CD14-positive monocyte (primary cell): ENCODE results near the gene LRCH1. TPM values are rescaled to one million over a fixed set of nuclear protein-coding genes. Genes with fewer than 3 reads are reported as not detected.

Source experiments
- DNase-seq, 3 donors: peaks; one replicate each; pipeline ENCODE4 v3.0.0-alpha.2; 2011 to 2022
- H2AFZ ChIP-seq: 2 replicates; pipeline ENCODE4 v1.6.0; 2012; ENCODE audit warnings: mild to moderate bottlenecking, low read depth, low read length, inconsistent platforms; ENCODE audit not compliant: insufficient read depth, poor library complexity, severe bottlenecking
- H3K27ac ChIP-seq, 2 donors: 1 replicate in 1 of 2; 2 replicates in 1 of 2; pipeline ENCODE4 v1.5.1; 2012 to 2013; ENCODE audit warnings: low read length in 2 of 2, control low read depth in 1 of 2, inconsistent platforms in 1 of 2, low read depth in 1 of 2, mild to moderate bottlenecking in 1 of 2
- H3K27me3 ChIP-seq, 2 donors: one replicate each; pipeline versions ENCODE4 v1.6.0 to v1.6.1; 2011 to 2013; ENCODE audit warnings: low read length in 2 of 2; ENCODE audit not compliant: control insufficient read depth in 2 of 2, insufficient read depth in 2 of 2
- H3K36me3 ChIP-seq, 2 donors: replicated peaks in 1 of 2; 1 replicate in 1 of 2; 2 replicates in 1 of 2; pipeline versions ENCODE4 v1.5.1 to v1.6.1; 2012 to 2013; ENCODE audit warnings: low read length in 2 of 2, control low read depth in 1 of 2, inconsistent platforms in 1 of 2, mild to moderate bottlenecking in 1 of 2; ENCODE audit not compliant: insufficient read depth in 2 of 2, control insufficient read depth in 1 of 2
- H3K4me1 ChIP-seq, 2 donors: 1 replicate in 1 of 2; 2 replicates in 1 of 2; pipeline versions ENCODE4 v1.5.1 to v1.6.1; 2012 to 2013; ENCODE audit warnings: low read length in 2 of 2, control low read depth in 1 of 2, inconsistent platforms in 1 of 2, mild to moderate bottlenecking in 1 of 2, moderate library complexity in 1 of 2; ENCODE audit not compliant: insufficient read depth in 2 of 2, control insufficient read depth in 1 of 2
- H3K4me2 ChIP-seq: replicated peaks from 2 replicates; pipeline ENCODE3; 2012; ENCODE audit warnings: low read length, moderate library complexity, mild to moderate bottlenecking; ENCODE audit not compliant: poor library complexity, severe bottlenecking; ENCODE audit errors: extremely low read depth
- H3K4me3 ChIP-seq, 3 experiments: fragments of 200-600 bp in 1 of 3; sonication (generic) in 1 of 3; replicated peaks in 1 of 3; 1 replicate in 2 of 3; 2 replicates in 1 of 3; pipeline ENCODE4 v1.5.1; 2011 to 2013; ENCODE audit warnings: low read length in 3 of 3, mild to moderate bottlenecking in 3 of 3, control low read depth in 2 of 3, low read depth in 2 of 3, inconsistent platforms in 1 of 3, moderate library complexity in 1 of 3
- H3K79me2 ChIP-seq: 2 replicates; pipeline ENCODE4 v1.6.0; 2012; ENCODE audit warnings: mild to moderate bottlenecking, control low read depth, inconsistent platforms, low read length, moderate library complexity; ENCODE audit not compliant: insufficient read depth
- H3K9ac ChIP-seq: 2 replicates; pipeline ENCODE4 v1.6.0; 2017; ENCODE audit warnings: low read length, mild to moderate bottlenecking; ENCODE audit not compliant: insufficient read depth, poor library complexity, severe bottlenecking
- H3K9me3 ChIP-seq, 2 donors: replicated peaks in 1 of 2; 1 replicate in 1 of 2; 2 replicates in 1 of 2; pipeline versions ENCODE4 v1.5.1 to v1.6.1; 2012 to 2013; ENCODE audit warnings: low read length in 2 of 2, control low read depth in 1 of 2; ENCODE audit not compliant: control insufficient read depth in 1 of 2, insufficient read depth in 1 of 2
- H4K20me1 ChIP-seq: 2 replicates; pipeline ENCODE4 v1.6.0; 2012; ENCODE audit warnings: mild to moderate bottlenecking, low read length, control low read depth, moderate library complexity; ENCODE audit not compliant: insufficient read depth
- H3K27ac Mint-ChIP-seq, 7 donors: one replicate each; pipeline ENCODE4 v1.8.0; 2020; ENCODE audit warnings: mild to moderate bottlenecking in 7 of 7, mixed read lengths in 7 of 7, moderate library complexity in 6 of 7, inconsistent platforms in 2 of 7
- H3K27me3 Mint-ChIP-seq, 3 donors: one replicate each; pipeline ENCODE4 v1.8.0; 2021 to 2022; ENCODE audit warnings: low read depth in 3 of 3, mild to moderate bottlenecking in 3 of 3, mixed read lengths in 3 of 3, moderate library complexity in 3 of 3, inconsistent platforms in 1 of 3
- H3K36me3 Mint-ChIP-seq, 2 donors: one replicate each; pipeline ENCODE4 v1.8.0; 2020; ENCODE audit warnings: mixed read lengths in 2 of 2, inconsistent platforms in 1 of 2, mild to moderate bottlenecking in 1 of 2
- H3K4me1 Mint-ChIP-seq: one replicate; pipeline ENCODE4 v1.8.0; 2020; ENCODE audit warnings: mild to moderate bottlenecking, mixed read lengths
- H3K4me3 Mint-ChIP-seq, 2 donors: one replicate each; pipeline ENCODE4 v1.8.0; 2020; ENCODE audit warnings: mild to moderate bottlenecking in 2 of 2, mixed read lengths in 2 of 2, moderate library complexity in 1 of 2
- H3K9me3 Mint-ChIP-seq, 7 donors: one replicate each; pipeline ENCODE4 v1.8.0; 2020 to 2022; ENCODE audit warnings: mixed read lengths in 7 of 7, mild to moderate bottlenecking in 6 of 7, moderate library complexity in 6 of 7, inconsistent platforms in 2 of 7
- CTCF ChIP-seq: fragments of 200-600 bp; IDR thresholded peaks from one replicate; pipeline ENCODE4 v1.8.0; 2022; ENCODE audit warnings: antibody characterized with exemption, mild to moderate bottlenecking
- WGBS: methylation state at CpG from one replicate; pipeline ENCODE4 v1.1.5; 2013; ENCODE audit warnings: missing lambda C conversion rate; ENCODE audit not compliant: insufficient coverage; 5-methylcytosine and 5-hydroxymethylcytosine counted together
- intact Hi-C, 2 donors: fragments of 100-400 bp; cut with micrococcal nuclease; formaldehyde crosslinking; loops; one replicate each; pipeline versions ENCODE4 v1.15.0 to v1.15.1; 2023
- polyA plus RNA-seq, 3 donors: library from polyadenylated mRNA; depleted of rRNA in 1 of 3; unstranded in 2 of 3; stranded (reverse) in 1 of 3; fragments of 300-500 nt in 2 of 3; fragments of >200 nt in 1 of 3; fragmentation: Illumina TruSeq in 2 of 3; gene quantifications; 1 replicate in 2 of 3; 2 replicates in 1 of 3; pipeline ENCODE4 v1.2.3, GENCODE V29; 2012 to 2021

Gene LRCH1
- polyA plus RNA-seq, 3 donors = 0.88 to 7.1 (median 2.1) TPM

- Histone ChIP-seq H3K27ac (no peak overlapping the region), H2AFZ (no peak overlapping the region), H3K9me3 (no peaks in the 10 kb centered on the region), H3K4me1 (peaks cover 5 to 17% of the 10 kb centered on the region in 2 donors), H3K36me3 (peaks cover 9 to 54% of the 10 kb centered on the region in 2 donors), H3K4me3 (no peak overlapping the region), H3K79me2 (no peaks in the 10 kb centered on the region), H3K9ac (no peak overlapping the region), H3K4me2 (no peak overlapping the region), H4K20me1 (no peaks in the 10 kb centered on the region), H3K27me3 (no peaks in the 10 kb centered on the region)
- Mint-ChIP-seq H3K27me3 (peaks cover 0 to 1% (median 0%) of the 10 kb centered on the region in 3 donors), H3K36me3 (peaks cover 44 to 57% of the 10 kb centered on the region in 2 donors), H3K27ac (no peak overlapping the region), H3K9me3 (peaks cover 0 to 1% (median 0%) of the 10 kb centered on the region in 7 donors), H3K4me3 (no peak overlapping the region), H3K4me1 (peaks cover 10% of the 10 kb centered on the region)
- intact Hi-C loops = no loop called here
- TF ChIP-seq CTCF = no peak
- no CpG with 5 or more reads among the region's 1 CpG for WGBS
- DNase-seq = no peak
These were observed 185.8 kb downstream of the LRCH1 start for GRCh38 chr13:46738766-46739165.

- Histone ChIP-seq H3K4me2 (no peak overlapping the region), H3K4me1 (peaks cover 5 to 17% of the 10 kb centered on the region in 2 donors), H2AFZ (no peak overlapping the region), H3K36me3 (peaks cover 6 to 55% of the 10 kb centered on the region in 2 donors), H3K27ac (no peak overlapping the region), H3K27me3 (no peaks in the 10 kb centered on the region), H3K9ac (no peak overlapping the region), H3K4me3 (no peak overlapping the region), H3K79me2 (no peaks in the 10 kb centered on the region), H3K9me3 (no peaks in the 10 kb centered on the region), H4K20me1 (no peaks in the 10 kb centered on the region)
- H3K4me1 Mint-ChIP-seq = peaks cover 10% of the 10 kb centered on the region
- H3K36me3 Mint-ChIP-seq = peaks cover 46 to 57% of the 10 kb centered on the region in 2 donors
- no peak overlapping the region for H3K4me3 Mint-ChIP-seq
- H3K27me3 Mint-ChIP-seq = peaks cover 0 to 1% (median 0%) of the 10 kb centered on the region in 3 donors
- peaks cover 0 to 1% (median 0%) of the 10 kb centered on the region in 7 donors for H3K9me3 Mint-ChIP-seq
- H3K27ac Mint-ChIP-seq = no peak overlapping the region
- TF ChIP-seq CTCF = no peak
- no peak for DNase-seq
- WGBS = 75% methylated on average over 1 of the region's 4 CpGs
- intact Hi-C loops = no loop called here
These were observed 186.6 kb downstream of the LRCH1 start for GRCh38 chr13:46739447-46740098.
